A549 (cell line): ENCODE data around the gene D2HGDH. TPM values are rescaled to one million over a fixed set of nuclear protein-coding genes. Genes with fewer than 3 reads are reported as not detected.

ENCODE experiments used
- ATAC-seq, 2 experiments: fragments of 200-7000 bp in 1 of 2; fragments of >200 bp in 1 of 2; cut with Nextera tagmentation in 1 of 2; cut with Tn5 transposase in 1 of 2; 3 replicates each; pipeline versions ENCODE4 v1.8.0 to v1.9.1; 2018 to 2020; ENCODE audit warnings: mild to moderate bottlenecking in 1 of 2, moderate library complexity in 1 of 2
- CTCF ChIA-PET: fragments of 300-600 bp; sonication (Branson Sonifier 250); formaldehyde crosslinking; extraction: SDS; loops from one replicate; lab custom pipeline; 2021; ENCODE audit warnings: antibody characterized with exemption, inconsistent platforms; lab: Yijun Ruan, JAX
- POLR2A ChIA-PET: fragments of 350-600 bp; formaldehyde crosslinking; extraction: SDS; loops from one replicate; lab custom pipeline; 2021; ENCODE audit warnings: antibody characterized with exemption, inconsistent platforms; lab: Yijun Ruan, JAX
- DNase-seq, 2 experiments: peaks; one replicate each; pipeline versions ENCODE4 v3.0.0 to v3.0.0-alpha.2; 2011 to 2016; ENCODE audit warnings: low read depth in 1 of 2, low spot score in 1 of 2
- FAIRE-seq: peaks from 2 replicates; lab custom pipeline; 2011; peaks lifted over from hg19 to GRCh38; lab: Jason Lieb, UNC
- H3K27ac ChIP-seq, 2 experiments: fragments of >200 bp; sonication (Bioruptor Twin); formaldehyde crosslinking; 3 replicates each; pipeline ENCODE4 v1.5.1; 2016 to 2017
- H3K4me1 ChIP-seq: fragments of >200 bp; sonication (Bioruptor Twin); formaldehyde crosslinking; 3 replicates; pipeline ENCODE4 v1.6.1; 2016
- H3K4me2 ChIP-seq: fragments of >200 bp; sonication (Bioruptor Twin); formaldehyde crosslinking; 3 replicates; pipeline ENCODE4 v1.6.1; 2016
- H3K4me3 ChIP-seq: fragments of >200 bp; sonication (Bioruptor Twin); formaldehyde crosslinking; 3 replicates; pipeline ENCODE4 v1.5.1; 2016
- H3K9me3 ChIP-seq: fragments of >200 bp; sonication (Bioruptor Twin); formaldehyde crosslinking; 3 replicates; pipeline ENCODE4 v1.6.1; 2016
- CBX8 ChIP-seq: fragments of 200-600 bp; sonication (generic); IDR thresholded peaks from 2 replicates; pipeline ENCODE4 v1.6.1; 2016
- CHD4 ChIP-seq: fragments of 200-600 bp; sonication (generic); IDR thresholded peaks from 2 replicates; pipeline ENCODE4 v1.6.1; 2016; ENCODE audit warnings: antibody characterized with exemption, mild to moderate bottlenecking, borderline replicate concordance
- ESRRA ChIP-seq: fragments of 150-350 bp; IDR thresholded peaks from 2 replicates; pipeline ENCODE4 v1.6.1; 2014; ENCODE audit warnings: mild to moderate bottlenecking, low read length, borderline replicate concordance
- FOSL2 ChIP-seq, 2 experiments: fragments of 450-650 bp in 1 of 2; fragments of >200 bp in 1 of 2; sonication (Bioruptor Twin) in 1 of 2; formaldehyde crosslinking; IDR thresholded peaks; 2 replicates each; pipeline versions ENCODE4 v1.5.0 to v1.6.1; 2016 to 2020; ENCODE audit warnings: mild to moderate bottlenecking in 1 of 2, moderate library complexity in 1 of 2
- HEYL ChIP-seq: fragments of 250-450 bp; sonication (Bioruptor Pico); IDR thresholded peaks from 2 replicates; pipeline ENCODE4 v1.8.0; 2021; ENCODE audit warnings: mild to moderate bottlenecking, moderate library complexity
- NFE2L2 ChIP-seq: fragments of 150-350 bp; conservative IDR thresholded peaks from 2 replicates; pipeline ENCODE4 v1.6.1; 2014; ENCODE audit warnings: low read length
- POLR2AphosphoS2 ChIP-seq: conservative IDR thresholded peaks from 2 replicates; pipeline ENCODE4 v1.6.1; 2012; ENCODE audit warnings: low read length, improper control_type of control experiment, inconsistent platforms
- RAD21 ChIP-seq, 2 experiments: fragments of >200 bp in 1 of 2; sonication (Bioruptor Twin) in 1 of 2; formaldehyde crosslinking in 1 of 2; IDR thresholded peaks in 1 of 2; conservative IDR thresholded peaks in 1 of 2; 2 replicates in 1 of 2; 3 replicates in 1 of 2; pipeline ENCODE4 v1.6.1; 2012 to 2018; ENCODE audit warnings: inconsistent platforms in 1 of 2
- RCOR1 ChIP-seq: fragments of 150-350 bp; IDR thresholded peaks from 2 replicates; pipeline ENCODE4 v1.6.1; 2014; ENCODE audit warnings: antibody characterized with exemption, low read length, low read depth
- REST ChIP-seq: fragments of 200-600 bp; sonication (generic); IDR thresholded peaks from 2 replicates; pipeline ENCODE4 v1.6.1; 2016; ENCODE audit warnings: antibody characterized with exemption, mild to moderate bottlenecking, moderate library complexity
- RFX5 ChIP-seq: fragments of 450-650 bp; IDR thresholded peaks from 2 replicates; pipeline ENCODE4 v1.7.1; 2014; ENCODE audit warnings: antibody characterized with exemption, mild to moderate bottlenecking, moderate library complexity
- SREBF2 ChIP-seq: fragments of 450-650 bp; IDR thresholded peaks from 2 replicates; pipeline ENCODE4 v1.6.1; 2014; ENCODE audit warnings: mild to moderate bottlenecking, moderate library complexity
- ZSCAN20 ChIP-seq: fragments of 250-450 bp; sonication (Bioruptor Pico); IDR thresholded peaks from 2 replicates; pipeline ENCODE4 v1.8.0; 2022; ENCODE audit warnings: mild to moderate bottlenecking, moderate library complexity
- WGBS: methylation state at CpG from one replicate; pipeline ENCODE4 v1.1.6; 2017; ENCODE audit errors: missing lambda C conversion rate; 5-methylcytosine and 5-hydroxymethylcytosine counted together
- polyA plus RNA-seq, 4 experiments: library from polyadenylated mRNA; depleted of rRNA in 3 of 4; stranded (reverse); fragments of >200 nt; fragmentation: RNase III in 1 of 4; extraction: RNeasy Plus Mini Kit Qiagen cat#74134 plus additional on column Dnase treatment in 1 of 4; gene quantifications; 2 replicates in 3 of 4; 3 replicates in 1 of 4; pipeline ENCODE4 v1.2.3, GENCODE V29; 2011 to 2017
- TF ChIP-seq, protein P1 (sequence below): fragments of 250-450 bp; sonication (Bioruptor Pico); IDR thresholded peaks from 2 replicates; pipeline ENCODE4 v1.5.0; 2020; ENCODE audit warnings: low read depth, mild to moderate bottlenecking, moderate library complexity
- TF ChIP-seq, protein P2 (sequence below): fragments of >200 bp; sonication (Bioruptor Twin); formaldehyde crosslinking; IDR thresholded peaks from 3 replicates; pipeline ENCODE4 v1.5.1; 2016

The D2HGDH gene
- polyA plus RNA-seq, 2 of the 4 experiments (the other 2 are of a cell fraction), result 6.5 to 18.5 TPM

DNA sequence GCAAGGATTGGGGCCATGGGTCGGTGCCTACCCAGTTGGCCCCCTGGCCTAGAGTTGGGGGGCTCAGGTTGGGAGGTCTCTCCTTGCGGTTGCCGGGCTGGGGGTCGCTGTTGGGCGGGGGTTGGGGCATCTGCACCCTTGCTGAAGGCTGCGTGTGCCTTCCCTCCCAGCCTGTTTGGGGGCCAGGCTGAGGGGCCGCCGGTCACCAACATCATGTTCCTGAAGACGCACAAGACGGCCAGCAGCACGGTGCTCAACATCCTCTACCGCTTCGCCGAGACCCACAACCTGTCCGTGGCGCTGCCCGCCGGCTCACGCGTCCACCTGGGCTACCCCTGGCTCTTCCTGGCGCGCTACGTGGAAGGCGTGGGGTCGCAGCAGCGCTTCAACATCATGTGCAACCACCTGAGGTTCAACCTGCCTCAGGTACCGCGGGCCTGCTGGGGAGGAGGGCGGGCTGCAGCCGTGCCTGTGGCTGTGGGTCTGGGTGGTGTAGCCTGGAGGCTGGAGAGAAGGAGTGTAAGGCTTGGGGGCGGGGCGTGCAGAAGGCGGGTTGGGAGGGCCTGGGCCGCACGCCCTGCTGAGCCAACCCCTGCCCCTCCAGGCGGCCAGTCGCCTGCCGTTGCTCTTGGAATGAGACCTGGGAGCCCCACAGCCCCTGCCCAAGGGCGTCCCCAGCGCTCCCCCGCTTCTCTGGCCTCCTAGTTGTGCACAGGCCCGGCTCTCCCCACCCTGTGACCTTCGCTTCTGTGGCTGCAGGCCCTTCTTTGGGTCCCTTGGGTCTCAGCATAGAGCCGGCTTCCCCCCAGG, 67.4 kb downstream of the D2HGDH start:
- ATAC-seq, result peak in 1 of 2 experiments; percentile 8; a peak in 1 of 6 replicates
- no peak overlapping the region for H3K27ac ChIP-seq
- TF ChIP-seq, protein P1, sequence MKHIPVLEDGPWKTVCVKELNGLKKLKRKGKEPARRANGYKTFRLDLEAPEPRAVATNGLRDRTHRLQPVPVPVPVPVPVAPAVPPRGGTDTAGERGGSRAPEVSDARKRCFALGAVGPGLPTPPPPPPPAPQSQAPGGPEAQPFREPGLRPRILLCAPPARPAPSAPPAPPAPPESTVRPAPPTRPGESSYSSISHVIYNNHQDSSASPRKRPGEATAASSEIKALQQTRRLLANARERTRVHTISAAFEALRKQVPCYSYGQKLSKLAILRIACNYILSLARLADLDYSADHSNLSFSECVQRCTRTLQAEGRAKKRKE (CRISPR knock-in tag), result no peak
- no peak for TF ChIP-seq POLR2AphosphoS2
- no peak for TF ChIP-seq ZSCAN20 (CRISPR knock-in tag)
- no peak for TF ChIP-seq RFX5
- no peak for TF ChIP-seq RAD21 (conservative IDR thresholded peaks at IDR 0.05 in 1 of 2, IDR thresholded peaks at IDR 0.05 in 1 of 2)
- TF ChIP-seq, all 56 proteins: peak for 0
- peaks cover 18% of the 10 kb centered on the region for H3K4me1 ChIP-seq
- WGBS, result 89% methylated on average over 32 of the region's 44 CpGs
- H3K9me3 ChIP-seq, result no peaks in the 10 kb centered on the region
- no peak overlapping the region for H3K4me2 ChIP-seq
- FAIRE-seq (no peak), DNase-seq (no peak)
- CTCF ChIA-PET, result no interaction called here
- POLR2A ChIA-PET, result no interaction called here
- H3K4me3 ChIP-seq, result no peak overlapping the region

- FAIRE-seq (no peak), ATAC-seq (peak in 1 of 2 experiments; percentile 10; a peak in 2 of 6 replicates), DNase-seq (no peak)
- 76% methylated on average over 8 of the region's 32 CpGs for WGBS
- no peaks in the 10 kb centered on the region for H3K9me3 ChIP-seq
- peak overlapping the region; percentile 38 for H3K4me3 ChIP-seq
- TF ChIP-seq HEYL (CRISPR knock-in tag) (no peak), RCOR1 (no peak), CBX8 (no peak), NFE2L2 (no peak), FOSL2 (IDR thresholded peaks at IDR 0.05) (no peak), FOSL2 (CRISPR knock-in tag; IDR thresholded peaks at IDR 0.05) (no peak), ESRRA (no peak), SREBF2 (no peak), REST (no peak), CHD4 (no peak)
- TF ChIP-seq, protein P2, sequence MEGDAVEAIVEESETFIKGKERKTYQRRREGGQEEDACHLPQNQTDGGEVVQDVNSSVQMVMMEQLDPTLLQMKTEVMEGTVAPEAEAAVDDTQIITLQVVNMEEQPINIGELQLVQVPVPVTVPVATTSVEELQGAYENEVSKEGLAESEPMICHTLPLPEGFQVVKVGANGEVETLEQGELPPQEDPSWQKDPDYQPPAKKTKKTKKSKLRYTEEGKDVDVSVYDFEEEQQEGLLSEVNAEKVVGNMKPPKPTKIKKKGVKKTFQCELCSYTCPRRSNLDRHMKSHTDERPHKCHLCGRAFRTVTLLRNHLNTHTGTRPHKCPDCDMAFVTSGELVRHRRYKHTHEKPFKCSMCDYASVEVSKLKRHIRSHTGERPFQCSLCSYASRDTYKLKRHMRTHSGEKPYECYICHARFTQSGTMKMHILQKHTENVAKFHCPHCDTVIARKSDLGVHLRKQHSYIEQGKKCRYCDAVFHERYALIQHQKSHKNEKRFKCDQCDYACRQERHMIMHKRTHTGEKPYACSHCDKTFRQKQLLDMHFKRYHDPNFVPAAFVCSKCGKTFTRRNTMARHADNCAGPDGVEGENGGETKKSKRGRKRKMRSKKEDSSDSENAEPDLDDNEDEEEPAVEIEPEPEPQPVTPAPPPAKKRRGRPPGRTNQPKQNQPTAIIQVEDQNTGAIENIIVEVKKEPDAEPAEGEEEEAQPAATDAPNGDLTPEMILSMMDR, result no peak
- CTCF ChIA-PET, result no interaction called here
- H3K4me1 ChIP-seq, result peaks cover 18% of the 10 kb centered on the region
- peak overlapping the region; percentile 74 for H3K4me2 ChIP-seq
- H3K27ac ChIP-seq, result no peak overlapping the region; a peak in 1 of 6 replicates
- POLR2A ChIA-PET, result no interaction called here
These were observed 68.2 kb downstream of the D2HGDH start for GRCh38 chr2:241802421-241803318.
